NCI-H226 (cell line): ENCODE results near the gene ELAPOR2.
"Not testable (repeated sequence)": the region's sequence is repeated elsewhere in the genome, so short reads cannot be mapped to it uniquely, and the experiment has no call there.

Experiments
- DNase-seq: peaks from one replicate; pipeline ENCODE4 v3.0.0-alpha.2; 2015

ELAPOR2 gene

DNA sequence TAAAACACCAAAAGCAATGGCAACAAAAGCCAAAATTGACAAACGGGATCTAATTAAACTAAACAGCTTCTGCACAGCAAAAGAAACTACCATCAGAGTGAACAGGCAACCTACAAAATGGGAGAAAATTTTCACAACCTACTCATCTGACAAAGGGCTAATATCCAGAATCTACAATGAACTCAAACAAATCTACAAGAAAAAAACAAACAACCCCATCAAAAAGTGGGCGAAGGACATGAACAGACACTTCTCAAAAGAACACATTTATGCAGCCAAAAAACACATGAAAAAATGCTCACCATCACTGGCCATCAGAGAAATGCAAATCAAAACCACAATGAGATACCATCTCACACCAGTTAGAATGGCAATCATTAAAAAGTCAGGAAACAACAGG, 14.7 kb downstream of the ELAPOR2 start:
- not testable (repeated sequence) for DNase-seq

- not testable (repeated sequence) for DNase-seq
Measured at GRCh38 chr7:87041586-87041985, 17.9 kb downstream of the ELAPOR2 start.

DNA sequence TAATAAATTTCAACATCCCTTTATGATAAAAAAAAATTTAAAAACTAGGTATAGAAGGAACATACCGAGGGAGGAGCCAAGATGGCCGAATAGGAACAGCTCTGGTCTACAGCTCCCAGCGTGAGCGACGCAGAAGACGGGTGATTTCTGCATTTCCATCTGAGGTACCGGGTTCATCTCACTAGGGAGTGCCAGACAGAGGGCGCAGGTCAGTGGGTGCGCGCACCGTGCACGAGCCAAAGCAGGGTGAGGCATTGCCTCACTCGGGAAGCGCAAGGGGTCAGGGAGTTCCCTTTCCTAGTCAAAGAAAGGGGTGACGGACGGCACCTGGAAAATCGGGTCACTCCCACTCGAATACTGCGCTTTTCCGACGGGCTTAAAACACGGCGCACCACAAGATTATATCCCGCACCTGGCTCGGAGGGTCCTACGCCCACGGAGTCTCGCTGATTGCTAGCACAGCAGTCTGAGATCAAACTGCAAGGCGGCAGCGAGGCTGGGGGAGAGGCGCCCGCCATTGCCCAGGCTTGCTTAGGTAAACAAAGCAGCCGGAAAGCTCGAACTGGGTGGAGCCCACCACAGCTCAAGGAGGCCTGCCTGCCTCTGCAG, 19.7 kb downstream of the ELAPOR2 start:
- DNase-seq: not testable (repeated sequence)

- DNase-seq: no peak
Measured at GRCh38 chr7:87038993-87039690, 20.3 kb downstream of the ELAPOR2 start.

DNA sequence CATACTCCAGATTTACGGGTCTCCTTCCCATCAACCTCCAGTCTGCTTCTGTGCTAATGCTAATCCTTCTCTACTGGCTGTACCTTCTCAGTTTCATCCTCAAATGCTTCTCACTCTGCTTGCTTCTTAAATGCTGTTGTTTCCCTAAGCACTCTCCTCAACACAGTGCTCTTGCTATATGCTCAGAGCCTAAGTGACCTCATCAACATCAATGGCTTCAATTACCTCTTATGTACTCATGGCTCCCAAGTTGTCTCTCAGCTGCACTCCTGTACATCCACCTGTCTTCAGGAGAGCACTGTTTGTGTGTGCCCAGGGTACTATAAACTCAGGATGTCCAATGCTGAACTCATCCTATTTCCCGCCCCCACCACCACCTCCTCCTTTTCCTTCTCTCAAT, 22.5 kb downstream of the ELAPOR2 start:
- DNase-seq: no peak

DNA sequence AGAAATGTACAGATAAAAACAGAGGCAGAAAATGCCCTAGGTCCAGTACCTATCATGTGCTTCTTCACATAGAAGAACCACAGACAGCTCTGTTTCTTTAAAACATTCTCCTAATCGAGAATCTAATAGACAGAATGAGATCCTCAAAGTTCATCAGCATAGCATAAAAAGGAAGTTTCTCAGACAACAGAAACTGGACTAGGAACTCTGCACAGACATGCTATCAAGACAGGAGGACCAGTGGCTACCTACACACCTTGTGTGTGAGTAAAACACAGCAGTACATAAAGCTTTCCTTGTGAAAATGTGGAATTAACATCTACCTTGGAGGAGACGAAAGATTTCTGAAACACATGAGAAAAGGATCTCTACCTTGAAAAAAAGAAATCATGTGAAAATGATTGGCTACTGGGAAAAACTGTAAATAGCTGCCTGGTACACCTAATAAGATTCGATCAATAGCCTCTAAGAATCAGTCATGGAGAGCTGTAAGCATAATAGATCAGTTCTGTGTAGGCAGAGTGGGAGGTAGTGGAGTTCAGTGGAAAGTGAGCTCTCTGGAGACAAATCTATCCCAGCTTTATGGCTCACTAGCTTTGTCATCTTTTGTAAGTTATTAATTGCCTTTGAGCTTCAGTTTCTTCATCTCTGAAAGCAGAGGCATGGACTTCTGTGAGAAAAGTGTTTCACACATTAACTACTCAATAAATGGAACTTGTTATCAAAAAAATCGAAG, 26.7 kb downstream of the ELAPOR2 start:
- no peak for DNase-seq

DNA sequence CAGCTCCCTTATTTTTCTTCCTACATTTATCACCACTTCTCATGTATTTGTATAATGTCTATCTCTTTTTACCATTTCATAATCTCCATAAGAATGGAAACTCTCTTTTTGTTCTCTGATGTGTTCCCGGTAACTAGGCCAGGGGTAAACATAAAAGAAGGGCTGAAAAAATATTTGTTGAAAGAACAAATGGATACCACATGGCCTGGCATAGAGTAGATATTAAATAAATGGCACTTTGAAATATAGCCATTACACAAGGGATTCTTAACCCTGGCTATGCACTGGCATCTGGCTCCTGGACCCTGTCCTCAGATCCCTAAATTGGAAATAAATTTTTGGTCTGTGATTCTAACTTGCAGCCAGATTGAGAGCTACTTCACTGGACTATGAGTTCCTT, 30.4 kb downstream of the ELAPOR2 start:
- no peak for DNase-seq

GRCh38 chr7:87028636-87029035, 30.8 kb downstream of the ELAPOR2 start:
- DNase-seq: no peak

DNA sequence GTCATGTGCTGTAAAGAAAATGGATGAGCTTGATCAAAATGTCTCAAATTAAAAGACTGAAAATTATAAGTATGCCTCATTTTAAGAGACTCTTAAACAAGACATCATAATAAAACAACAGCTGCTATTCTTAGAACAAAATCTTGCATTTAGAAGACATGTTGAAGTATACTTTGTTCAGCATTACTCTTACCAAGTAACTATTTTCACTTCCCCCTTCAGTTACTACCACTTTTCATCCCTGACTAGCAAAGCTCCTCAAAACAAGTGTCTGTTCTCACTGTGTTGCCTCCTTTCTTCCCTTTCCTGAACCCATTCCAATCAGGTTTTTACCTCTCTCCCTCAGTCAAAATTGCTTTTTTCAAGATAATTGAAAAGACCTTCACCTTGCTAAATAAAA, 31.6 kb downstream of the ELAPOR2 start:
- no peak for DNase-seq

DNA sequence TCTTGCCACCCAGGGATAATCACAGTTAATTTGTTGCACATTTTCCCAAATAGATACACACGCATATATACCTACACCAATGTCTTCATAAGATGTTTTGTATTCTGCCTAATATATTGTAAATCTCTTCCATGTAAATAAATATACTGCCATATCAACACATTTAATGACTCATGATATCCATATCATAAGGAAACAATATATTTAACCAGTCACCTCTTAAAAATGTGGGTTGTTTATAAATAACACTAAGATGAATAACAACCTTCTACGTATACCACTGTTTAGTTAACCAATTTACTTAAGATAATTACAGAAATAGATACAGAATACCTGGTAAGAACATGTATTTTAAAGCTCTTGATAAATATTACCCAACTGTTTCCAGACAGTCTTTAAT, 38.2 kb downstream of the ELAPOR2 start:
- no peak for DNase-seq

DNA sequence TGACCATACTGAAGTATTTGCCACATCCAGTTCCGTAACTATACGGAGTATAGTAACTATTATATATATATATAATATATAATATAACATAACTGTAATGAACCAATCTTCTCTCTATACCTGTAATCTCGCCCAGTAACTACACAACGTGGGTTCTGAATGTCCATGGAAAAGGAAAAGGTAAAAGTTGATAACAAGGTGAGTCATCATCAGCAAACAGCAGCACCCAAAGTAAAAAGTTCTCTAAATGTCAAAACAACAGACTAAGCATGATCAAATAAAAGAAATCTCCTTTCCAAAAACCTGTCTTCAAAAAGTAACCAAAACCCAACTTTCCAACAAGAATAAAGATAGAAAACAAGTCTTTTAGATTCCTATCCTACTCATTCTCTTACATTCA, 42.8 kb downstream of the ELAPOR2 start:
- no peak for DNase-seq

DNA sequence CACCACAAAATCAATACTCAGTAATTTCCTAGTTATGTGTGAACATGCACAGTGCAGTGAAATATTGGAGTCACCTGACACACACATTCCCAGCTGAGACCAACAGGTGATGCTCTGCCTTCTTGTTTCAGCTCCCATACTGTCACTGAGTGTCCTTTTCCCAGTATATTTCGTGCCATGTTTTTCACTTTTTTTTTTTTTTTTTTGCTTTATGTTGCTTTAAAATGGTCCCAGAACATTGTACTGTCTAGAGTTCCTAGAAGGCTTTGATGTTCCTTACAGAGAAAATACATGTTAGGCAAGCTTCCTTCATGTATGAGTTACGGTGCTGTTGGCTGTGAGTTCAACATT, 45.6 kb downstream of the ELAPOR2 start:
- no peak for DNase-seq

GRCh38 chr7:87013136-87013839, 46.2 kb downstream of the ELAPOR2 start:
- no peak for DNase-seq
